ENCODE measurements around the gene RHOBTB3. TPM values are rescaled to one million over a fixed set of nuclear protein-coding genes. Genes with fewer than 3 reads are reported as not detected.
A peak's percentile ranks its signal among the peaks of the same experiment; 100 is the strongest.

RHOBTB3 gene
- polyA plus RNA-seq, 2 of the 4 experiments (the other 2 are of a cell fraction) = 9.1 to 28.6 TPM

GRCh38 chr5:95782181-95782580 lies 51.0 kb downstream of the RHOBTB3 start (continued):
- no peak for TF ChIP-seq POLR2A (IDR thresholded peaks at IDR 0.05; ENCODE audit: low read length)
- TF ChIP-seq EP300 (IDR thresholded peaks at IDR 0.05) = no peak

DNA sequence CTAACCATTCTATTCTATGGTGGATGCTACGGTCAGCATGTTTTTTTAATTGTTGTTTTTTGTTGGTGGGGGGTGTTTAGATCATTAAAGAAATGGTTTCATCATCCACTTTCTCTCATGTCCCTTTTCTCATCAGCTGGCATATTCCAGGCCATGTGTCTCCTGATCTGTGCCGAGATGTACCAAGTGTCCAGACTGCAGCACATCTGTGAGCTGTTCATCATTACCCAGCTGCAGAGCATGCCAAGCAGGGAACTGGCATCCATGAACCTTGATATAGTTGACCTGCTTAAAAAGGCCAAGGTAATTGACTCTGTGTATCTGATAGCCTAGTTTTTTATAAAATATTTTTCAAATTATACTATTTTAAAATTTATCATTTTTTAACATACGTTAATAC lies 52.5 kb downstream of the RHOBTB3 start:
- FAIRE-seq (no peak), ATAC-seq (no peak), DNase-seq (ENCODE audit: low read depth in 1 of 2, low spot score in 1 of 2) (no peak)
- CTCF ChIA-PET = interaction anchor here (0.8 to 16.1 kb wide), 5 partner anchors 8 to 61 kb away, joined by 3 to 469 read pairs (median 5); no protein-coding TSS in a partner anchor
- no peaks in the 10 kb centered on the region for H3K9me3 ChIP-seq
- TF ChIP-seq E2F6 (IDR thresholded peaks at IDR 0.05; ENCODE audit: borderline replicate concordance, low read depth) (no peak), JUNB (IDR thresholded peaks at IDR 0.05) (no peak), ATOH8 (CRISPR knock-in tag; IDR thresholded peaks at IDR 0.05; ENCODE audit: low read depth) (no peak), MAX (IDR thresholded peaks at IDR 0.05) (no peak), KDM5A (IDR thresholded peaks at IDR 0.05) (no peak), RCOR1 (IDR thresholded peaks at IDR 0.05; ENCODE audit: low read depth, low read length) (no peak), CBX2 (IDR thresholded peaks at IDR 0.05; ENCODE audit: borderline replicate concordance, low read depth) (no peak), EHF (CRISPR knock-in tag; IDR thresholded peaks at IDR 0.05) (no peak), USF2 (IDR thresholded peaks at IDR 0.05) (no peak)
- TF ChIP-seq, protein P1, sequence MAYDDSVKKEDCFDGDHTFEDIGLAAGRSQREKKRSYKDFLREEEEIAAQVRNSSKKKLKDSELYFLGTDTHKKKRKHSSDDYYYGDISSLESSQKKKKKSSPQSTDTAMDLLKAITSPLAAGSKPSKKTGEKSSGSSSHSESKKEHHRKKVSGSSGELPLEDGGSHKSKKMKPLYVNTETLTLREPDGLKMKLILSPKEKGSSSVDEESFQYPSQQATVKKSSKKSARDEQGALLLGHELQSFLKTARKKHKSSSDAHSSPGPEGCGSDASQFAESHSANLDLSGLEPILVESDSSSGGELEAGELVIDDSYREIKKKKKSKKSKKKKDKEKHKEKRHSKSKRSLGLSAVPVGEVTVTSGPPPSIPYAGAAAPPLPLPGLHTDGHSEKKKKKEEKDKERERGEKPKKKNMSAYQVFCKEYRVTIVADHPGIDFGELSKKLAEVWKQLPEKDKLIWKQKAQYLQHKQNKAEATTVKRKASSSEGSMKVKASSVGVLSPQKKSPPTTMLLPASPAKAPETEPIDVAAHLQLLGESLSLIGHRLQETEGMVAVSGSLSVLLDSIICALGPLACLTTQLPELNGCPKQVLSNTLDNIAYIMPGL (CRISPR knock-in tag; IDR thresholded peaks at IDR 0.05; ENCODE audit: borderline replicate concordance) = no peak
- H3K4me1 ChIP-seq = peaks cover 7% of the 10 kb centered on the region; the same call in 2 of the 3 replicates
- 89% methylated on average over 3 of the region's 3 CpGs for WGBS (ENCODE audit: missing lambda C conversion rate)
- H3K27ac ChIP-seq = peak overlapping the region in 1 of 2 experiments; percentile 9; a peak in 1 of 6 replicates
- no peak overlapping the region for H3K4me2 ChIP-seq
- POLR2A ChIA-PET = no interaction called here
- no peak overlapping the region for H3K4me3 ChIP-seq

DNA sequence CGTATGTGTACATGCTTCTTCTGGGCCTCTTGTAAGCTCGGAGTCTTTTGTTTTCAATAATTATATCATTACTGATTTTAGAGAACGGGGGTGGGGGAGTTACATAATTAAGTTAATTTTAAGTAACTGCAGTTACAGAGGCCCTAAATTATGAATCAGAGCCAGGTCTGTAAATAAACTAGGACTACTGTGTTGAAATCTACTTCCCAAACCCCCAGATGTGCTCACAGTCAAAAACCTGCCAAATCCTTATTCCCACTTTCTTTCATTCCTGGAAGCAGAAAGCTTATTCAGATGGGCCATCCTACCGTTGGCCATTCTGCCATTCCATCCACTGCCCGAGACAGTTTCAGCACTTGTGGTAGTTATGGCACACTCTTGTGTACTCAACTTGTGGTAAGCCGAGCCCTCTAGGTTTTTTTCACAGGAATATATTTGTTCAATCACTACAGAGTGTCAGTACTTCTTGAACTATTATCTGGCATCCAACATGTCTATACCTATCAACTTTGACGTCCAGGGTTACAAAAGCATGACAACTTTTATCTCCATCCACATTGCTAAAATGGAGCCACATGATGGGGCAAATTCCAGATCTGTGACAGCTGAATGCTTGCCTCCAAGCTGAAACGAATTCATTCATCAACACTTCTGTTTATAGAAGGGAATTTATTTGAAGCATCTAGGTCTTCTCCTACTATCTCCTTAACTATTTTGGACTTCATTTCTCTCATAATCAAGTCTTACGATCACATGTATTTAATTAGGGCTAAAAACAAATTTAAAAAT lies 53.6 kb downstream of the RHOBTB3 start:
- H3K4me3 ChIP-seq = no peak overlapping the region
- POLR2A ChIA-PET = no interaction called here
- H3K9me3 ChIP-seq = no peaks in the 10 kb centered on the region
- CTCF ChIA-PET = interaction anchor here (0.8 to 16.1 kb wide), 4 partner anchors 9 to 62 kb away, joined by 3 to 469 read pairs (median 34); no protein-coding TSS in a partner anchor
- H3K27ac ChIP-seq = no peak overlapping the region; a peak in 1 of 6 replicates
- peaks cover 18% of the 10 kb centered on the region for H3K4me1 ChIP-seq
- ATAC-seq (no peak), DNase-seq (ENCODE audit: low read depth in 1 of 2, low spot score in 1 of 2) (no peak), FAIRE-seq (no peak)
- TF ChIP-seq ZSCAN20 (CRISPR knock-in tag; IDR thresholded peaks at IDR 0.05) (no peak), JUNB (IDR thresholded peaks at IDR 0.05) (no peak), MYC (IDR thresholded peaks at IDR 0.05; ENCODE audit: borderline replicate concordance, low read length) (no peak), KDM5A (IDR thresholded peaks at IDR 0.05) (no peak), ZNF302 (CRISPR knock-in tag; IDR thresholded peaks at IDR 0.05) (no peak), EHF (CRISPR knock-in tag; IDR thresholded peaks at IDR 0.05) (no peak), BCL3 (IDR thresholded peaks at IDR 0.05) (no peak), ATOH8 (CRISPR knock-in tag; IDR thresholded peaks at IDR 0.05; ENCODE audit: low read depth) (no peak), CHD4 (IDR thresholded peaks at IDR 0.05; ENCODE audit: borderline replicate concordance) (no peak), NR3C1 (IDR thresholded peaks at IDR 0.05) (no peak), FOSB (CRISPR knock-in tag; IDR thresholded peaks at IDR 0.05) (no peak)
- TF ChIP-seq, protein P2, sequence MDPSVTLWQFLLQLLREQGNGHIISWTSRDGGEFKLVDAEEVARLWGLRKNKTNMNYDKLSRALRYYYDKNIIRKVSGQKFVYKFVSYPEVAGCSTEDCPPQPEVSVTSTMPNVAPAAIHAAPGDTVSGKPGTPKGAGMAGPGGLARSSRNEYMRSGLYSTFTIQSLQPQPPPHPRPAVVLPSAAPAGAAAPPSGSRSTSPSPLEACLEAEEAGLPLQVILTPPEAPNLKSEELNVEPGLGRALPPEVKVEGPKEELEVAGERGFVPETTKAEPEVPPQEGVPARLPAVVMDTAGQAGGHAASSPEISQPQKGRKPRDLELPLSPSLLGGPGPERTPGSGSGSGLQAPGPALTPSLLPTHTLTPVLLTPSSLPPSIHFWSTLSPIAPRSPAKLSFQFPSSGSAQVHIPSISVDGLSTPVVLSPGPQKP (IDR thresholded peaks at IDR 0.05; ENCODE audit: low read depth, low read length) = no peak
- no peak overlapping the region for H3K4me2 ChIP-seq
- WGBS (ENCODE audit: missing lambda C conversion rate) = 89% methylated on average over 9 of the region's 9 CpGs

Measured in A549 (cell line).